HAP-1 (cell line): ENCODE results near the gene OR11A1.

Source experiments
- DNase-seq, 2 experiments: peaks; one replicate each; pipeline ENCODE4 v3.0.0-alpha.2; 2016 to 2020; ENCODE audit warnings: low spot score in 2 of 2
- H3K27me3 ChIP-seq: fragments of 250-450 bp; sonication (Bioruptor Pico); 2 replicates; pipeline ENCODE4 v1.5.1; 2020; ENCODE audit warnings: low read depth, mild to moderate bottlenecking, moderate library complexity
- H3K36me3 ChIP-seq: fragments of 250-450 bp; sonication (Bioruptor Pico); replicated peaks from 2 replicates; pipeline ENCODE4 v1.5.1; 2020; ENCODE audit warnings: mild to moderate bottlenecking
- H3K4me1 ChIP-seq: fragments of 250-450 bp; sonication (Bioruptor Pico); 2 replicates; pipeline ENCODE4 v1.5.1; 2020; ENCODE audit warnings: mild to moderate bottlenecking
- H3K4me3 ChIP-seq: fragments of 250-450 bp; sonication (Bioruptor Pico); 2 replicates; pipeline ENCODE4 v1.5.1; 2020; ENCODE audit warnings: mild to moderate bottlenecking, moderate library complexity
- H3K9me3 ChIP-seq: fragments of 250-450 bp; sonication (Bioruptor Pico); 2 replicates; pipeline ENCODE4 v1.5.1; 2020; ENCODE audit warnings: mild to moderate bottlenecking, moderate library complexity
- in situ Hi-C: fragments of 300-500 bp; cut with MboI; formaldehyde crosslinking; loops from 3 replicates; pipeline ENCODE4 v1.14.3; 2020; ENCODE audit warnings: low sequenced_read_pairs, inconsistent platforms, mixed read lengths

Gene OR11A1, protein sequence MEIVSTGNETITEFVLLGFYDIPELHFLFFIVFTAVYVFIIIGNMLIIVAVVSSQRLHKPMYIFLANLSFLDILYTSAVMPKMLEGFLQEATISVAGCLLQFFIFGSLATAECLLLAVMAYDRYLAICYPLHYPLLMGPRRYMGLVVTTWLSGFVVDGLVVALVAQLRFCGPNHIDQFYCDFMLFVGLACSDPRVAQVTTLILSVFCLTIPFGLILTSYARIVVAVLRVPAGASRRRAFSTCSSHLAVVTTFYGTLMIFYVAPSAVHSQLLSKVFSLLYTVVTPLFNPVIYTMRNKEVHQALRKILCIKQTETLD

DNA sequence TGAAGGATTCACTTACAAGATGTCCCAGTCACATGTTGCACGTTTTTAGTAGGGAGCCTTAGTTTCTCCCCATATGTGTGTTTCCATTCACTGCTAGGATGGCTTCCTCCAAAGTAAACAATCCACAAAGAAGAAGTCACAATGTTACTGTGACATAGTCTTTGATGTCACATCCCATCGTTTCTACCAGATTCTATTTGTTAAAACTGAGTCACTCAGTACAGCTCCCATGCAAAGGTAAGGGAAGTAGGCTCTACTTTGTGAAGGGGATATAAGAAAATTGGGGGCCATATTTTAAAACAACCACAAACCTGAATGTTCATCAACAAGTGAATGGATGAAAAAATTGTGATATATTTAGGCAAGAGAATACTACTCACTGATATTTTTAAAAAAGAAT is at the start of gene OR11A1, which contains the start of gene OR2H1:
OR11A1 (minus strand) TSS at position 101 of the 400 bp plus-strand sequence. CDS start 29,430 bp downstream, outside the sequence.
OR2H1 (plus strand) TSS at position 185 of the 400 bp plus-strand sequence. CDS start 4,615 bp downstream, outside the sequence.
- in situ Hi-C loops: no loop called here
- H3K4me1 ChIP-seq: no peaks in the 10 kb centered on the region
- no peaks in the 10 kb centered on the region for H3K27me3 ChIP-seq
- H3K36me3 ChIP-seq: no peaks in the 10 kb centered on the region
- no peaks in the 10 kb centered on the region for H3K9me3 ChIP-seq
- H3K4me3 ChIP-seq: no peak within 1 kb of the TSS
- DNase-seq: no peak

DNA sequence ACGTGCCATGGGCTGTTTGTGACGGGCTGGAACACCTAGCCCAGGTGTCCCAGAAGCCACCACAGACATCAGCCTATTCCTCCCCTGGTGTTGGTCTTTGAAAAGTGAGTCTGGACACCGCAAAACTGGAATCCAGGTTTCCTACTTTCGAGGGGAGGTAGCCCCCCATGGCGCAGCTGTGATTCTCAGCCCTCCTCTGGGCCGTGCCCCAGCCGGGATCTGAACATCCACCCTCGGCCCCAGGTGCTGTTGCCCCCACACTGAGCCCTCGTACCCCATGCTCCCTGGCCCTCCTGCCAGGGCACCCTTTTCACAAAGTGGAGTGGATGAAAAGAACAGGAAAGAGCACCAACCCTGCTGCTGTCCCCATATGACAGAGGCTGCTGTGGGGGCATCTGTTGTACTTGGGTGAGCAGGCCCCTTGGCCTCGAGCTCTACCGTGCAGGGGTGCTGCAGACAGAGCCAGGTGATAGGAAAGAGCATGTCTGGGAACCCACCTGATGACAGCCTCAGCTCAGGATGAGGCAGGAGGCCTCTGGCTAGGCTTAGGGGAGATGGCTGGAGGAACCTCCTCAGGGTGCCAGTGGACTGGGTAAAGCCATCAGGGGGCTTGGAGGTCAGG is 49.7 kb upstream of the OR11A1 start:
- Histone ChIP-seq H3K36me3 (no peaks in the 10 kb centered on the region), H3K9me3 (no peaks in the 10 kb centered on the region), H3K4me1 (no peaks in the 10 kb centered on the region), H3K4me3 (no peak overlapping the region), H3K27me3 (no peaks in the 10 kb centered on the region)
- in situ Hi-C loops: no loop called here
- DNase-seq: no peak

DNA sequence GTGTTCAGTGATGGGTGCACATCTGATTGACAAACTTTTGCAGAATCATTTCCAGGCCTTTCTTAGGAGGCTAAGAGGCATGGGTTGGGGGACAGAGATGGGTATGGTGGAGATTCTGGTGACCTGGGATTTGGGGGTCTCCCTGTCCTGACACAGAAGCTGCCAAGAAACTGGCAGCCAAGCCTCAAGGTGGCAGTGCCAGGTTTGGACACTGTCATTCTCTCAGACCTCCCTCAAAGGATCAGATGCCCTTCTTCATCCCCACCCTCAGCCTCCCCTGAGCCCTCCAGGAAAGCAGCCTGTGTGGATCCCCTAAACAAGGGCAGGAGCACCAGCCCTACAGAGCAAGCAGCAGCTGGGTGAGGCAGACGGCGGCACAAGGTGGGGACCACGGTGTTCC is 48.9 kb upstream of the OR11A1 start:
- Histone ChIP-seq H3K27me3 (no peaks in the 10 kb centered on the region), H3K4me1 (no peaks in the 10 kb centered on the region), H3K36me3 (no peaks in the 10 kb centered on the region), H3K4me3 (no peak overlapping the region), H3K9me3 (no peaks in the 10 kb centered on the region)
- in situ Hi-C loops: no loop called here
- DNase-seq: no peak

DNA sequence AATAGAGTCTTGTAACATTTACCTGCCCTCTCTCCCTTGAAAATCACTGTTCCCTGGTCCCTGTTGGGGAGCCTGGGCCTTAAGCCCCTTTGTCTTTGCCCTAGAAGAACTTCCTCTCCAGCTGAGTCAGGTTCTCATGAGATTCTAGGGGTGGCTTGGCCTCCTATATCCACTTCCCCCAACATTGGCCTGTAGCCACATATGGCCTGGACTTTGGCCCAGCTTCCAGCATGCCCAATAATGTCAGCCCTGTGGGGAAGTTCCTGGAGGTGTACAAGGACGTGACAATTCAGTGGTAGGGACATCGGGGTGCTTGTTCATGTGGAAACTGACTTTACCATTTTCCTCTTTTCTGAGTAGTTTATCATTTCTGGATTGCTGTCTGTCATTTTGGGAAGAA is 48.1 kb upstream of the OR11A1 start:
- Histone ChIP-seq H3K4me3 (no peak overlapping the region), H3K36me3 (no peaks in the 10 kb centered on the region), H3K4me1 (no peaks in the 10 kb centered on the region), H3K27me3 (no peaks in the 10 kb centered on the region), H3K9me3 (no peaks in the 10 kb centered on the region)
- in situ Hi-C loops: no loop called here
- DNase-seq: no peak

DNA sequence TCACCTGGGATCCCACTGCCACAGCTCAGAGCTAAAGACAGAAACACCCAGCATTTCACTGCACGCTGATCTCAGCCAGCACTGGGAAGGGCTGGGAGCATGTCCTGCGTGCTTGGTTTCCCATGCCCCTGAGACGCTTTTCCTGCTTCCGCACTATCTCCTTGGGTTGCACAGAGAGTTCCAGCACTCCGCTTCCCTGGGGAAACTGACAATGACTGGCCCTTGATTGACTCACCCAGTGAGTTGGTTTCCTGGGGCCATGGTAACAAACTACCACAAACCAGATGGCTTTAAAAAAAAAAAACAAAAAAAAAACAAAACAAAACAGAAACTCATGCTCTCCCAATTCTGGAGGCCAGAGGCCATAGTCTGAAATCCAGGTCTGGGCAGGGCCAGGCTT is 45.7 kb upstream of the OR11A1 start:
- in situ Hi-C loops: no loop called here
- DNase-seq: no peak

DNA sequence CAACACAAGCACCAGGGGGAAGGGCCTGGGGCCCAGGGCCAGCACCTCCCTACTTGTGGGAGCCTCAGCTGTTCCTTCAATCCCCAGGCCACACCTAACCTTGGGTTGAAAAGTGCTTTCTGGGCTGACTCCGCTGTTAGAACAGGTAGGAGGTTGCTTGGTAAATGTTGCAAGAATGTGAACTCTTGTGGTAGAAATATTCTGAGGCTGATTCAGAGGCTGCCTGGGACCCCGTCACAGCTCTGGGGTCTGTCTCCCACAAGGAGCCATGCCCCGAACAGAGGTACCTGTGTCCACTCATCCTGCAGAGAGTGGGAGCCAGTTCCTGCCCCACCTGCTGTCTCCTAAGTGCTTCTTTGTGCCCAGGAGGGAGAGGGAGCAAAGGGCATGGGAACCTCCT is 45.3 kb upstream of the OR11A1 start:
- in situ Hi-C loops: no loop called here
- peaks cover 4% of the 10 kb centered on the region; the same call in 1 of the 2 replicates for H3K27me3 ChIP-seq
- no peak for DNase-seq
- no peaks in the 10 kb centered on the region for H3K4me1 ChIP-seq
- no peaks in the 10 kb centered on the region; the same call in 1 of the 2 replicates for H3K9me3 ChIP-seq
- H3K4me3 ChIP-seq: no peak overlapping the region
- H3K36me3 ChIP-seq: no peaks in the 10 kb centered on the region

More for the DNA sequence above, 45.7 kb upstream of the OR11A1 start:
- Histone ChIP-seq H3K4me1 (no peaks in the 10 kb centered on the region), H3K9me3 (no peaks in the 10 kb centered on the region; the same call in 1 of the 2 replicates), H3K4me3 (no peak overlapping the region), H3K36me3 (no peaks in the 10 kb centered on the region), H3K27me3 (peaks cover 4% of the 10 kb centered on the region; the same call in 1 of the 2 replicates)

DNA sequence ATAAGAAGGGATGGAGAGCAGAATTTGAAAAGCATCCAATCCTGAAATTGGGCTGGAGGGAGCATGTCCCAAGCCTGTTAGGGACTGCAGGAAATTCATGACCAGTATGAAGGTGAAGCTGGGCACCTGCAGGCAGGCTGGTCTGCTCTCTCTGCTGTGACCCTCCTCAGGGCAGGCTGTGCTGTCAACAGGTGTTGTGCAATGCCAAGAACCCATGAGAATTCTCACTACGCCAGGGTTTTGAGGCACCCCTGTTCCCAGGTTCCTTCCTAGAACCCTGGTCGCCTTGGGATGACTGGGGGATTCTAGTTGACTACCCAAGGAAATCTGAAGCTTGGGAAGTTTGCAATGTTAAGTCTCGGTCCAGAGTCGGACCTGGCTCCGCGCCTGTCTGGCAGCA is 44.2 kb upstream of the OR11A1 start:
- Histone ChIP-seq H3K9me3 (no peaks in the 10 kb centered on the region; the same call in 1 of the 2 replicates), H3K36me3 (no peaks in the 10 kb centered on the region), H3K4me1 (no peaks in the 10 kb centered on the region), H3K4me3 (no peak overlapping the region), H3K27me3 (peaks cover 4% of the 10 kb centered on the region; the same call in 1 of the 2 replicates)
- in situ Hi-C loops: no loop called here
- DNase-seq: no peak

DNA sequence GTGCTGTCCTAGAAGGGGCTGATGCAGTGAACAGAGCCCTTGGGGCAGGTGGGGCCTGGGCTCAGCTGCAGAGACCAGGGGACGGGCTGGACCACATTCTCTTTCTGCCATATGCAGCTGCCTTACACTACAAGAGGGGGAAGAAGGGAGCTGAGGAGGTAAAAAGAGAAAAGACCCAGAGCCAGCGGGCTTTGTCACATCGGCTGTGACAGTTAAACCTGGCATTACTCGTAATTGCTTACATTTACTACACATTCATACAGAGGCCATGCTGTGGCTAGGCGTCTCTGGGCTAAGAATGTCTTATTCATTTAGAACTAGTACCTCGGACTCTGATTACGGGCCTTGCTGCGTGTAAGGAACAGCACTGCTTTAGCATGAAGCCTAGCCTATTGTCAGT is 43.7 kb upstream of the OR11A1 start:
- no peaks in the 10 kb centered on the region; the same call in 1 of the 2 replicates for H3K9me3 ChIP-seq
- in situ Hi-C loops: no loop called here
- H3K27me3 ChIP-seq: peaks cover 4% of the 10 kb centered on the region; the same call in 1 of the 2 replicates
- no peaks in the 10 kb centered on the region for H3K4me1 ChIP-seq
- H3K36me3 ChIP-seq: no peaks in the 10 kb centered on the region
- DNase-seq: no peak
- H3K4me3 ChIP-seq: no peak overlapping the region

DNA sequence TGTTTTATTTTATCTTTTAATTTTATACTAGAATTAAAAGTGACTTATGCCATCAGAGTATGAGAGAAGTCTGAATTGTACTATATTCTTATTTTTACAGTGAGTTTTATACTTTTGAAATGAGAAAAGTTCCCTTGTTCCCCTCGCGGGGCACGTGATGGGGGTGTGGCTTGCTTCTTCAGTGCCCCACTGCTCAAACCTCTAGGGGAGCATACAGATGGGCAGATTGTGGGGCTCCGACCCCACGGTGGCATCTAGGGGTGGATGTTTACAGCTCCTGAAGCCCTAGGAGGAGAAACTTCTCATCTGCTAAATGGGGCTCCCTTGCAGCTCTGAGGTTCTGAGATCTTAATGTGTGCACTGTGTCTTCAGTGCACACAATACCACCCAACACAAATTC is 42.8 kb upstream of the OR11A1 start:
- in situ Hi-C loops: no loop called here

DNA sequence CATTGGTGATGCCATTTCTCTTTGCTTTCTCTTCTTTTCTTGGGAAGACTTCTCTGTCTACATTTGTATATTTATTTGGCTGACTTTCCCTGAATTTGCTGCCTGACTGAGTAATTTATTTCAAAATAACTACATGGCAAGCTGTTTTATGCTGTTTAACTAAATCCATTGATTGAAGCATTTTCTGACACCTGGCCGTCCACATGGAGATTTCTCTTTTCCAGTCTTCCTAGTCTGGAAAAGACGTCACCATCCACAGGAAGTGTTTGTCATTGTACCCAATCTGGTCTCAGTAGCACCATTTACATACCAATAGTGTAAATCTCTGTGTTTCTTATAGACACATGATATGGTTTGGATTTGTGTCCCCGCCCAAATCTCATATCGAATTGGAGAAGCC is 40.1 kb upstream of the OR11A1 start:
- Histone ChIP-seq H3K4me1 (no peaks in the 10 kb centered on the region), H3K9me3 (no peaks in the 10 kb centered on the region; the same call in 1 of the 2 replicates), H3K27me3 (peaks cover 4% of the 10 kb centered on the region; the same call in 1 of the 2 replicates), H3K4me3 (no peak overlapping the region), H3K36me3 (no peaks in the 10 kb centered on the region)
- no peak for DNase-seq
- in situ Hi-C loops: no loop called here

More for the DNA sequence above, 42.8 kb upstream of the OR11A1 start:
- Histone ChIP-seq H3K4me3 (no peak overlapping the region), H3K27me3 (peaks cover 4% of the 10 kb centered on the region; the same call in 1 of the 2 replicates), H3K9me3 (no peaks in the 10 kb centered on the region; the same call in 1 of the 2 replicates), H3K4me1 (no peaks in the 10 kb centered on the region), H3K36me3 (no peaks in the 10 kb centered on the region)
- DNase-seq: no peak

DNA sequence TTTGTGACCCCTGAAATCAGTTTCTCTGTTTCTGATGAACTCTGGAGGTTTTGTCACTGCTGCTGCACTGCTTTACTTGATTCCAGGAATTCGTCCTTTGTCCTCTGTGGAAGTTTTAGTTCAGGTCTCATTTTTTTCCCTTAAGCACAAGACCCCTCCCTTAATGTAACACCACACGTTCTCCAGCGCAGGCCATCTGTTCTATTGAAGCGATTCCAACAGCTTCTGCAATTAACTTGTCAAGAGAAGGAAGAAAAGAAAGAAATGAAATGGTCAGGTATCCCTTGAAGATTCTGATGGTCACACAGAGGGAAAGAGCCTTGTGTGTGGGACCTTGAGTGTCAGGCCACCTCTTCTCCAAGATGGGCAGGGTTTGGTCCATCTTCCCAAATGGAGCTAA is 38.7 kb upstream of the OR11A1 start:
- no peak overlapping the region for H3K4me3 ChIP-seq
- no peaks in the 10 kb centered on the region for H3K4me1 ChIP-seq
- no peak for DNase-seq
- in situ Hi-C loops: no loop called here
- H3K27me3 ChIP-seq: peaks cover 4% of the 10 kb centered on the region; the same call in 1 of the 2 replicates
- H3K9me3 ChIP-seq: no peaks in the 10 kb centered on the region; the same call in 1 of the 2 replicates
- H3K36me3 ChIP-seq: no peaks in the 10 kb centered on the region

DNA sequence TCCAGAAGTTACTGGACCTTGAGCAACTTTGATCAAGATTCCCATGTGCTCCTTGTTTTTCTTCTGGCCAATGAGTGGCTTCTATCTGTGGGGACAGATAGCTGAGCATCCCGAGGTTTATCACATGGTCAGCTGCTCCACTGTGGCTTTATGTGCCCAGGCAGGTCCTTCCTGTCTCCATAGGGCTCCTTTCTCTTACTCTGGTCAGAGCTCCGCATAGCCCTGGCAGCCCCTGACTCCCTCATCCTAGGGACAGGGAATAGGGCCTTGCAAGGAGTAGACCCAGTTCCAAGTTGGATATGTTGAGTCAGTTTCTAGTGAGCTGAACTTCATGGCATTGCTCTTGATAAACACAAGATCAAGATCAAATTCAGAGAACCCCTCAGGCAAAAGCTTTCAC is 37.3 kb upstream of the OR11A1 start:
- no peaks in the 10 kb centered on the region for H3K36me3 ChIP-seq
- peaks cover 4% of the 10 kb centered on the region; the same call in 1 of the 2 replicates for H3K27me3 ChIP-seq
- H3K4me3 ChIP-seq: no peak overlapping the region
- in situ Hi-C loops: no loop called here
- DNase-seq: no peak
- no peaks in the 10 kb centered on the region; the same call in 1 of the 2 replicates for H3K9me3 ChIP-seq
- H3K4me1 ChIP-seq: no peaks in the 10 kb centered on the region

DNA sequence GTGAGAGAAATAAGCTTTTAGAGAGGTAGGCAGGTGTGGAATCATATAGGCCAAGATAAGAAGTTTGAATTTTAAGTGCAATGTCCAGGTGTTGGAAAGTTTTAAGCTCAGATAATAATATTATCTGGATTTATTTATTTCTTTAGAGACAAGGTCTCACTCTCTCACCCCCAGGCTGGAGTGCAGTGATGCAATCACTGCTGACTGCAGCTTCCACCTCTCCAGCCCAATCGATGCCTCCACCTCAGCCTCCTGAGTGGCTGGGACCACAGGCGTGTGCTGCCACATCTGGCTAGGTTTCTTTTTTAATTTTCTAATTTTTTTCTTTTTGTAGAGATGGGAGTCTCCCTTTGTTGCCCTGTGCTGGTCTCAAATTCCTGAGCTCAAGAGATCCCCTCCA is 36.4 kb upstream of the OR11A1 start:
- no peak overlapping the region for H3K4me3 ChIP-seq
- no peaks in the 10 kb centered on the region for H3K4me1 ChIP-seq
- no peaks in the 10 kb centered on the region for H3K9me3 ChIP-seq
- no peaks in the 10 kb centered on the region for H3K27me3 ChIP-seq
- H3K36me3 ChIP-seq: no peaks in the 10 kb centered on the region
- in situ Hi-C loops: no loop called here
- DNase-seq: no peak

DNA sequence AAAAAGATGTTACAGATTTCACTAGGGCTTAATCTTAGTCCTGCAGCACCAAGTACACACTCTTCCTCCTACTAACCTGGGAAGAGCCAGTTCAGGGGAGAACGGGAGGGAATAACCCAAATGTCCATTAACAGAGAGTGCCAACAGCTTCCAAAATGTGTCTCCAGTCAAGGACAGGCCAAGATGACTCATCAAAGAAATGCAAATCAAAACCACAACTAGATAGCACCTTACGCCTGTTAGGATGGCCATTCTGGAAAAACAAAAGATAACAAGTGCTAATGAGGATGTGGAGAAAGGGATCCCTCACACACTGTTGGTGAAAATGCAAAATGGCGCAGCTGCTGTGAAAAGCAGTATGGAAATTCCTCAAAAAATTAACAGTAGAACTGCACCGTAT is 34.7 kb upstream of the OR11A1 start:
- Histone ChIP-seq H3K9me3 (no peaks in the 10 kb centered on the region), H3K4me1 (no peaks in the 10 kb centered on the region), H3K4me3 (no peak overlapping the region), H3K36me3 (no peaks in the 10 kb centered on the region), H3K27me3 (no peaks in the 10 kb centered on the region)
- no peak for DNase-seq
- in situ Hi-C loops: no loop called here
